SHP77 treated with DMSO at 0.1 percent for 48 hours (cell line): Measurements from ENCODE around the gene PDHA1.

Source experiments
- DNase-seq: peaks from one replicate; lab custom pipeline; 2025; lab: John Stamatoyannopoulos, UW

The PDHA1 gene

DNA sequence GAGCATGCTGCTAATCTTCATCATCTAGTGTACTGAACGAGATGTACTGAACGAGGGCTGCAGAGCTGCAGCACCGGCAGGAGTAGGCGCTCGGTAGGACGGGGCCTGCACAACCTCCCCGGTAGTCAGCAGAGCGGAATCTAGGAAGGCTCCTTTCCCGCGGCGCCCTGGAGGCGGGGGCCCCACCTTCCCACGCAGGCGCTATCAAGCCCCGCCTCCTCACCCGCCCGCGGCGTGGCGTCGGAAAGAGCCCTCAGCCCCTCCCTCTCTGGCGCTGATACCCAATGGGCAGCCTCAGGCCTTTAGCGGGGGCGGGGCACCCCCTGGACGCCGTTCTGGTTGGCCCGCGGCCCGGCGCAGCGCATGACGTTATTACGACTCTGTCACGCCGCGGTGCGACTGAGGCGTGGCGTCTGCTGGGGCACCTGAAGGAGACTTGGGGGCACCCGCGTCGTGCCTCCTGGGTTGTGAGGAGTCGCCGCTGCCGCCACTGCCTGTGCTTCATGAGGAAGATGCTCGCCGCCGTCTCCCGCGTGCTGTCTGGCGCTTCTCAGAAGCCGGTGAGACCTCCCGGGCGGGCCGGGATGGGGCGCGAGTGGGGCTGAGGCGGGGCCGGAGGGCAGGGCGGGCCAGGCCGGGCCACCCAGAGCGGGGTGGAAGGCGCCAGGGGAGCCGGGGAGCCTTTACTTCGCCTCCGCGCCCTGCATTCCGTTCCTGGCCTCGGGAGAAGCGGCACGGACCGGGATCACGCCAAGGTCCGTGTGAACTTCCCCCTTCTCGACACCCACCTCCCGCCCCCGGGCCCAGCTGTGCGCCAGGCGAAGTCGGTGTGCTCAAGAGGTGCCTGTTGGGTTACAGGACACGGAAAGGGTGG is at the start of gene PDHA1:
TSS of gene PDHA1 (plus strand) at position 393 of the 874 bp plus-strand sequence. CDS start at position 504, 111 bp downstream.
- peak; percentile 48 for DNase-seq

DNA sequence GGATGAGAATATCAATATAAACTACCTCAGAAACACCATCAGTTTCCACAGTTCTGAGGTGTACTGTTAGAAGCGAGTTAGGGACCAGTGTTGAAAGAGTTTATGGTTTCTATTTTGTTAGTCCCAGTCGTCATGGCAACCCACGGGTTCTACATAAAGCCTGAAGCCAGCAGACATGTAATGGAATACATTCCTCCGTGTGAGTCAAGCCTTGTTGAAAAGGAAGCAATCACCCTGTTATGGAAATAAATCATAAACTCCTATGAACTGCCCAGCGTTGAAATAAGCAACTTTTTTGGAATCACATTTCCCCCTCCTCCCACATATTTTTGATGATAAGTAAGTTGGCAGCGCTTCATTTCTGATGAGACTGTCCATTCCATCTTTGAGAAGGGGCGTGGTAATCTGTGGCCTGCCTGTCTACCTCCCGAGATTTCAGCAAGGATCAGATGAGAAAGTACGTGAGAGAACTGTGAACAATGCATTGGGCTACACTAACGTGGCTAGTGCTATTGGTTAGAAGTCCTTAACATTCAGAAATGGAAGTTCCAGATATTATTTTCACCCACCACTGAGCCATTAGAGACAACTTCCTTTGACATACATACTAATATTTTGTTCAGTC is 40.4 kb upstream of the PDHA1 start:
- no peak for DNase-seq

DNA sequence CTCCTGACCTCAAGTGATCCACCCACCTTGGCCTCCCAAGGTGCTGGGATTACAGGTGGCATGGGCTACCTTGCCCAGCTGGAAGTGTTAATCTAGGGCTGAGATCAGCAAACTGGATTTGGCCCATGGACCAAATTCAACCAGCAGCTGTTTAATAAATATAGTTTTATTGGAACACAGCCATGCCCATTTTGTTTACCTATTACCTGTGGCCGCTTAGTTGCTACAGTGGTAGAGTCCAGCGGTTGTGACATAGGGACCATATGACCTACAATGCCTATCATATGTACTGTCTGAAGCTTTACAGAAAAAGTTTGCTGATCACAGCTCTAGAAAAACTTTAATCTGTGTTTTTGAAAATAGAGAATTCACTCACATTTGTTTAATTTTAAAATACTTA is 17.2 kb upstream of the PDHA1 start:
- no peak for DNase-seq

DNA sequence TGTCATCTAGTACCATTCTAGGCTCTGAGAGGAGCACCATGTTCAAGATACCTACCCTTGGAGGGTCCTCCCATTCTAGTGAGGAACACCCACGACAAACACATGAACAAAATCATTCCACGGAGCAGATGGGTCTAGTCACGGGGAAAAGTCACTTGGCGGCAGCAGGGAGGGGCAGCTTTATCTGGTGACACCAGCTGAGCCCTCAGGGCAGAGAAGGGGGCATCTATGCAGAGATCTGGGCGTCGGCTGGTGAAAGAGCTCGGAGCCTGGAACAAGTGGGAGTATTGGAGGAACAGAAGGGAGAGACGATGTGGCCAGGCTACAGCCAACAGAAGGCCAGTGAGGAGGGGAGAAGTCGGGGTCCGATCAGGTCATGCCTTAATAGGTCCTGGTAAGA is 11.9 kb upstream of the PDHA1 start:
- no peak for DNase-seq

DNA sequence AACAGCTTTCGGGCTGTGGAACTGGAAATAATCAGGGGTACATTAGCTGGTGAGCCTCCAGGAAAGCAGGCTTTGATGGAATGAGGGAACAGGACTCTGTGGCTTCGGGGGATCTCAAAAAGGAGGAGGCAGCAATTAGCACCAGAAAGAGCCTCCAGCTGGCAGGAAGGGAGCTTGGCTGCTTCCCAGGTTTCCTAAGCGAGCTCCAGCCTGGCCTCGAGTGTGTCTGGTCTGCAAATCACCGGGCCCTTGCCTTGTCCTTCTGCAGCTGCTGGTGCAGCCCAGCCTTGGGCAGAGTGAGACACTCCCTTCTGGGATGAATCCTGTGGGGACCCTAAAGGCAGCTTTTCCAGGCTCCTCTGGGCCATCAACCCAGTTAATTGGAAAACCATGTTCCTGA is 10.7 kb upstream of the PDHA1 start:
- DNase-seq: peak; percentile 31

DNA sequence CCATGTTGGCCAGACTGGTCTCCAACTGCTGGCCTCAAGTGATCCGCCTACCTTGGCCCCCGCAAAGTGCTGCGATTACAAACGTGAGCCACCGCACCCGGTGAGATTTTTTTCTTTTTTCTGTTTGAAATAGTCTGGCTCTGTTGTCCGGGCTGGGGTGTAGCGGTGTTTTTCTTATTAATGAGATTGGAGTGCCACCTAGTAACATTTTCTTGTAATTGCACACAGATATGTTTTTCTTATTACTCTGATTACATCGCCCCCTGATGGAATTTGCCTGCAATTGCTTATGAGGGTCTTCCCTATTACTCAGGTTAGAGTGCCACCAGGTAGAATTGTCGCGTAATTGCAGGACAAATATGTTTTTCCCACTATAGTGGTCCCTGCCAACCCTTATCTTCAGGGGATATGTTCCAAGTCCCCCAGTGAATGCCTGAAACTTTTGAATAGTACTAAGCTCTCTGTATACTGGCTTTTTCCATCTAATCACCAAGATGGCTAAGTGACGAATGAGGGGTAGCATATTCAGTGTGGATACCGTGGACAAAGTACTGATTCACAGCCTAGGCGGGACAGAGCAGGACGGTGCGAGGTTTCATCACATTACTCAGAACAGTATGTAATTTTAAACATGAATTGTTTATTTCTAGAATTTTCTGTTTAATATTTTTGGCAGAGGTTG is 8.6 kb upstream of the PDHA1 start:
- DNase-seq: peak; percentile 5

DNA sequence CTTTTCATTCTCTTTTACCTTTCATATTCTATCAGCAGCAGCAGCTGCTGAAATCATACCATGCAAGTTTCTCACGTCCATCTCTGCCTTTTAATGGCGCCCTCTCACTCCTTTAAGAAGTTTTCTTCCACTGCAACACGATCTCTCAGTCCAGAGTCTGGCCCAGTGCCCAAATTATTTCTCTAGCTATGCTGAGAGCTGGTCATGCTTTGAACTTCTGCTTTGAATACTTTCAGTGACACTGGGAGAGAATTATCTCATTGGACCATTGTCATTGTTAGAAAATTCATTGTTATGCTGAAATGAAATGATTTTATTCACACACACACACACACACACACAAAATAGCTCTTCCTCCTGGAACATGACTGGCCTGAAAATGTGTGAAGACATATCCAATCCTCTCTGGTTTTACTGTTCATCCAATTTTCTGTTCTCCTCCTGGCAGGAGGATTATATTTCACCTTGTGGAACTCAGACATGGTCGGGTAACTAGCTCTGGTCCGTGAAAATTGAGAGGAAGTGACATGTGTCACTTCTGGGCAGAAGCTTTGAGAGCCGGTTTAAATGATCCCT is 1.3 kb upstream of the PDHA1 start:
- peak; percentile 4 for DNase-seq

DNA sequence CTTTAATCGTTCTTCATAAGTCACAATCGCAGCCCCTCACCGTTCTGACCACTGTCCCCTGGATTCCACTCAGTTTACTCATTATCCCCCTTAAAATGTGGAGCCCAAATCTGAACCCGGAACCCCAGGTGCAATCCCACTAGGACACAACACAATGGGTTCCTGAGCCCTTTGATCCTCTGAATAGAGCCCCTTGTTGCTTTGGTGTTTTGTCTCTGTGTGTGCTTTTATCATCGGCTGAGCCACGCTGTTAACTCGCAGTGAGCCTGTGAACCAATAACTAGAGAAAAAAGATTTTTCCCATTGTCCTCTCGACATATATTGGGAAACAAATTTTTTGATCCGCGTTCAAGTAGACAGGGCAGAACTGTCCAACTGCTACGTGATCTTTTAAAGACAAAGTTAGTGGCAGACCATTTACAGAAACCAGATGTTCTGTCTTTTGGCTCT is 617 bp upstream of the PDHA1 start:
- DNase-seq: no peak

DNA sequence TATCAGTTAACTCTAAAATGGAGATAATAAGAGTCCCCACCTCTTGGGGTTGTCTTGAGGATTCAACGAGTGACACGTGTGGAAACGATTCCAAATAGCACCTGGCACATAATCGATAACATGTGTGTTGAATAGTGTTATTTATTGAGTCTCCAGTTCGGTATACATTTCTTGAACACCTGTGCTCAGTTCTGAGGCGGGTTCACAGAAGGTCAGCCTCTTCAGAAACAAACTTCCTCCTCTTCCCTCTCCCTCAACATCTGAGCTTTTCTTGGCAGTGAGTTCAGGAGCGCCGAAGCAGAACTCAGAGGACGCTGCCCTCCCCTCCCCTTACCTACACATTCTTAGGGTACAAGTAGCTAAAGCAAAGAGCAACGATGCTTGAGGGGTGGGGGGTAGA is 934 bp downstream of the PDHA1 start:
- DNase-seq: no peak

DNA sequence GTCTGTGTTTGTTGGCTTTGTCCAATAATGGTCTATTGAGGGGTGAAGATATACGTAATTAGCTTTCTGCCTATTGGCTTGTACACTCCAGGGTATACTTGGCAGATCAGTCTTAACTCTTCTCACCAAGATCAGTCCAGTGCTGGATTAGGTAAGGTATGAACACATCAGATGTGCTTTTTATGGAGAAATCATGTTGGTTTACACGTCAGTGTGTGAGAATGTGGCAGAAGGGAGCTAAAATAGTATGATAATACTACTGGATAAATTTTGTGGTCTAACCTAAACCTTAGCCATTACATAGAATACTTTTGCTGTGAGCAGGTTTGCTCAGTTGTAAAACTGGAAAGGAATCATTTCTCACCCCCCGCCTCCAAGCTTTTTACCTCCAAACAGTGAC is 4.2 kb downstream of the PDHA1 start:
- DNase-seq: no peak

DNA sequence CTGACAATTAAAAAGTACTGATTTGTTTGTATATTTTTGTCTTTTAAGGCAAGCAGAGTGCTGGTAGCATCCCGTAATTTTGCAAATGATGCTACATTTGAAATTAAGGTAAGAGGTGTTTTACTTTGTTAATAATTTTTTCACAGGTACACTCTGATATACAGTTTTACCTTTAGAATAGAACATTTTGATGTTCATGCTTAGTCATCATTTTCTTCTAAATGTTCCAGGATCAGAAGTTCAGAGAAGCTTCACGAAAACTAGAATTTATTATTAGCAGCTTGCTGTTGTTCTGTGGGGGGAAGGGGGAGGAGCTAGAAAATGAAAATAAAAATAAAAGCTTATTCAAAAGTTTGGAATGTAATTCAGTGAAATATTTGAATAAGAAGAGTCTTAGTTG is 5.5 kb downstream of the PDHA1 start:
- DNase-seq: no peak

DNA sequence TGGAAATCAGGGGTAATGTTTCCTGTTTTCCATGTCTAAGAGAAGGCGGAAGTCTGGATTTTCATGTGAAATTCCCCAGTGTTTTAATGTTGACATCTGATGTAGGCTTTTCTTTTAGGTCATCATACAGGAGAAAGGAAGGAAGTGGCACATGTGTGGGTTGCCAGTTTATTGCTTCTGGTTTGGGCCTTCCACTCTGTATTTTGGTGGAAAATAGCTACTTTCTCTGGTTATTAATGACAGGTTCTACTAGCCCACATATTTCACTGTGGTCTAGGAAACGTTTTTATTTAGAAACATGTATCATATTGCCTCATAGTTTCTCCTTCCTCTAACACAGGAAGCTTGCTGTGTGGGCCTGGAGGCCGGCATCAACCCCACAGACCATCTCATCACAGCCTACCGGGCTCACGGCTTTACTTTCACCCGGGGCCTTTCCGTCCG is 7.2 kb downstream of the PDHA1 start:
- DNase-seq: no peak

DNA sequence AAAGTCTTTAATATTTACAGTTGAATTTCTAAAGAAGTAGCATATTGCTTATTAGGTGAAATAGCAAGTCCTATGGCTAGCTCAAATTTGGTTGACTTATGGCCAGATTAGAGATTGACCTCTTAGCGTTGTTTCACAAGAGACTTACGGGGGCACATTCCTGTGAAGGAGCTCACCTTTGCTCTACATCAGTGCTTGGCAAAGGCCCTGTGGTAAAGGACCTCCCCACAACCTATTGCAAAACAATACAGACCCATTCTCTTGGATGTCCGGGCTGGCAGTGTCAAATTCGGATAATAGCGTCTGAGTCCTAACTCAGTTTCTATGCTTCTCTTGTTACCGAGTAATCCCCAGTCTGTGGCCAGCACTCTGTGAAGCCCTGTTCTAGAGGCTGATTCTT is 10.9 kb downstream of the PDHA1 start:
- no peak for DNase-seq

DNA sequence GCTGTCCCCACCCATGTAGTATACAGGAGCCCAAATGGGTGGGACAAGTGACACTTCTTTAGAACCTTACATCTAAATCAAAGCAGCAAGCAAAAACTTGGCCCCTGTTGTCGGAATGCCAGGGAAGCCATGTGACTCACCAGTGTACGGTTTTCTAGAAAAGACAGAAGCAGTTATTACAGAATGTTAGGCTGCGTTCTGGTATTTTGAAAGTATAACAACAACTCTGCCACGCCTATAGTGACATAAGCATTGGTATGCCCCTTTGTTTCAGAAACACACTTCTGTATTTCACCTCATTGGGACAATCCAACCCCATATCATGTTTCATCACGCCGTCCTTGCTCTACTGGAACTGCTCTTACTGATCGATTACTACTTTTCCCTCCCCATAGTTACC is 14.8 kb downstream of the PDHA1 start:
- DNase-seq: no peak

DNA sequence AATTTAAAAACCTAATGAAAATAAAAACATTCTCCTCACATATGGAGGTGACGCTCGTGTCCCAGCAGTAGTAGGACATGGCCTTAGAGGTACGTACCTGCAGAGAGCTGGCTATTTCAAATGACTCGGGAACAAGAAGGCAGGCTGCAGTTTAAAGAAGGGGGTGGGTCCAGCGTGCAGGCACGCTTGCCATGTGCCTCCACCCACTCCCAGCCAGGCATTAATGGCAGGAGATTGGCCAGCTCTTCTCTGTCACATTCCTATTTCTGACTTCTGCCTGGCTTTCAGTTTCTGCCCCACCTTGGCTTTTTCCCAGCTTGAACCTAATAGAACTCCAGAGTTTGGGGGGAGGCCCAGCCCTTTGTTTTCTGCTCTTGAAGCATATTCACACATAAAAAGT is 17.2 kb downstream of the PDHA1 start:
- DNase-seq: no peak

DNA sequence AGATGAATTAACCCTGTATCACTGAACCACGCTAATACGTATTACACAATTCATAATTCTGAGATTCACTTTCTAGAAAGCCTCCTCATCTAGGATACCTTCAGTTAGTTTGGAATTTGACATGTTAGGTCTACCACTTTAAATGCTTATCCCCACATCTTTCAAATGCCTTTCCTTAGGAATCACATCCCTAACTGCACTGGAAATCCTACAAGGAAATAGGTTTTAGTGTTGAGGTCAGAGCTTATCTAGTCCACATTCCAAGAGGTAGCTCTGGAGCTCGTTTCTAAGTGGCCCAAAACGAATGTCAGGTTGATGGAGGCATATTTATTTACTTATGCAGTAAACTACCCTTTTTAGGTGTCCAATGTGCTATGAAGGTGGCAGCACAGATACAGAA is 18.0 kb downstream of the PDHA1 start:
- DNase-seq: no peak

DNA sequence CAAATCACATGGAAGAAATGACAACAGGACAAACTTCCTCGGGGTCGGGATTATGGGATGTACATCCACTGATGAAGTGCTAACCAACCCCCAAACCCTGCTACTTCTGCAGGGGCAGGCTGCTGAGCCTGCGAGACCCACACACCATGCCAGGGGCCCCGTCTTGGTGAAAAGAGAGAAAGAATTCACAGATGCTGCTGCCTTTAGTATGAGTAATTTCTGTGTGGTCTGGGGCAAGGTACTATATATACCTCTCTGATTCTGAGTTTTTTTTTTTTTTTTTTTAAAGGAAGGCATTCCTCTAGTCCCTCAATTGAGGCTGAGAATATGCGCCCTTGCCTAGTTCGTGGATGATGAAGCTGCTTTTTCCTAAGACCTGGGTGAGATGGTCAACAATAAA is 24.8 kb downstream of the PDHA1 start:
- DNase-seq: no peak

DNA sequence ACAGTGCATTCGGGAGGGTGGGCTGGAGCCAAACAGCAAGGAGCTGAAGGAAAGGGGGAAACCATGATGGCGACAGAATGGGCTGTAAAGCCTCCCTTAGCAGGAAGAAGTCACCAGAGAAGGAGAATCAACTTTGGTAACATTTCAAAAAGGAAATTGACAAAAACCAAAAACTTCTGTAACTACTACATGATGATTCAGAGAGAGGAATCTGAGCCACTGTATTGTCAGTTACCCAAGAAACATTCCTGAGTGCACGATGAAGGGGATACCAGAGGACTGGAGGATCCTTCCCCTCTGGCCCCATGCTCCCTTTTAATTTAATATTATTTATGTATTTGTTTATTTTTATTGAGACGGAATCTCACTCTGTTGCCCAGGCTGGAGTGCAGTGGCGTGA is 26.3 kb downstream of the PDHA1 start:
- DNase-seq: no peak

DNA sequence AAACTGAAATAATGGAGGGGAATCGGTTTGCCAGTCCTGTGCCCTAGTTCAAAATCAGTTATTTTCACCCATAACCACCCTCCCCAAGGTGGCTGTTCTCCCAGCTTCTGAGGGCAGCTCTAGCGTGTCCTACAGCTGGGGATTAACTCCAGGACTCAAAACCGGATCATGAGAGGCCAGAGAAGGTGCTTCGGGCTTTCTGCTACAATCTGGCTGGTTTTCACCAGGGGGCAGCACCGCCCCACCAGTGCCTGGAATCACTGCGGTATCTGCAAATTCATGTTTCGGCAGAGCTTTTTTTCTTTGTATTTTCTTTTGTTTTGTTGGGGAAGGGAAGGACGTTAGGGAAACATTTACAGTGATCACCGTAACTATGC is 28.4 kb downstream of the PDHA1 start:
- no peak for DNase-seq

DNA sequence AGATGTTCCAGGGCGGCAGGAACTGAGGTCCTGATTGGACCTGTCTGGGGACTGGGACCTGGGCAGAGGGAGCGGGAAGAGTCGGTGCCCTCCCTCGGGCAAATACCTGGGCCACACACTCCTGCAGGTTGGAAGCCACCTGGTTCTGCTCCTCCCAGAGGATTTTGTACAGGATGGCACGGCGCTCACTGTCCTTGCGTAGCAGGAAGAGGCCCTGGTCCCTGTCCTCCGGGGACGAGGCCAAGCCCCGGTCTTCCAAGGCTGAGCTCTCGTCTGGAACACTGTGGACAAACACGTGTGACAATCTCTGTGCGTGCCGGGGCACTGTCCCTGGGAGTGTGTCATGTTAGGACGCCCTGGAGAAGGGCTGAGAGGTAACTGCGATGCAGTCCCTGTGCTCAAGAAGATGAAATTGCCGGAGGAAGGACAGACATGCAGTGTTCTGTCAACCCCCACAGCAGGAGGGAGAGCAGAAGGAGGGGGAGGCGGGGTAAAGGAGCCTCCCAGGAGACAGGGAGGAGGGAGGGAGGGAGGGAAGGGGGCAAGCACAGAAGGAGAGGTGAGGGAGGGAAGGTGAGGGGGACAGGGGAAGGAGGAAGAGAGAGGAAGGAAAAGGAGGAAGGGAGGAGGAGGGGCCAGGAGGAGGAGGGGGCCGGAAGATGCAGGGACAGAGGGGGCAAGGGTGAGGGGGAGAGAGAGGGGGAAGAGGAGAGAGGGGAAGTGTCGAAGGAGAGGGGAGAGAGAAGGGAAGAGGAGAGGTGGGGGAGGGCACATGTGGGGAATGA is 29.0 kb downstream of the PDHA1 start:
- DNase-seq: no peak

DNA sequence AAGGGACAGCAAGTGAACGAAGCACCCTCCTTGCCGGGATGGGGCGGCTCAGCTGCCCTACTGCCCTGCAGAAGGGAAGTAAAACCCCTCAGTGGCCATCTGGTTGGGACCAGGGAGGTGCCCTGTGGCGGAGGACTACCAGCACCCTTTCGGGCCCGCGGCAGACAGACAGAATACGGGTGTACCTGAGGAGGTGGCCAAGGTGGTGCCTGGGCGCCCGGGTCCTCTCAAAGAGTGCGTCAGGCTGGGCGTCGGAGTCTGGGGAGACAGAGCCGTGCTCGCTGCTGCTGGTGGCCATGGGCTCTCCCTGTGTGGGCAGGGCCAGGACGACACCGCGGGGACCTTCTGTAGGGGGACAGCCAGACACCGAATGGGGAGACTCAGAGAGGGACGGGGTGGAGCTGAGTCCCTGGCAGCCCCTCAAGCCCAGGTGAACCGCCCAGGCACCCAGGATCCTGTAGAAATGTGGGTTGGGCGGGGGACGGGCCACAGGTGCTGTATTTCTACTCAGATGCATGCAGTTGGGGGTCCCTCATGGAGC is 29.7 kb downstream of the PDHA1 start:
- no peak for DNase-seq

DNA sequence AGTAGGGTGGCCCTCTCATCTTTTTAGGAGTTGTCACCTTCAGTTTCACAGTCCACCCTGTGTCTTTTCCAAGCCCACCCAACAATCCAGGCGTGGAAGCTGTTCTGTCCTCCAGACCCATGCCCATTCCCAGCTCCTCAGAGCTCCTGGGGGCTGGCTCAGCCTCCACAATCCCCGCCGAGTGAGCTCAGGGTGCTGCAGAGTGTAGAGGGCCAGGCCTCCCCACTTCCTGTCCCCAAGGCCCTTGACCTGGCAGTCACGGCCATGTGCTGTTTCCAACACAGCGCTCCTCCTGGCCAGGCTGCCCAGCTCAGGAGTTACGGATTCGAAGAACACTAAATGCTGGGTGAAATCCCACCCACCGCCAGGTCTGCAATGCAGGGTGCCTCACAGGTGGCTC is 31.8 kb downstream of the PDHA1 start:
- no peak for DNase-seq
